GM12878 (cell line): ENCODE measurements around the gene TNRC18. TPM values are rescaled to one million over a fixed set of nuclear protein-coding genes. Genes with fewer than 3 reads are reported as not detected.

Experiments
- CBX5 ChIP-seq: sonication (generic); IDR thresholded peaks from 2 replicates; pipeline ENCODE4 v1.6.1; 2016; ENCODE audit warnings: low read depth, moderate library complexity, mild to moderate bottlenecking, inconsistent platforms
- EZH2 ChIP-seq: IDR thresholded peaks from 2 replicates; pipeline ENCODE4 v1.6.1; 2012; ENCODE audit warnings: low read depth, mild to moderate bottlenecking, control low read depth, inconsistent platforms, low read length, borderline replicate concordance; ENCODE audit not compliant: control insufficient read depth
- JUND ChIP-seq: IDR thresholded peaks from 2 replicates; pipeline ENCODE4 v1.6.1; 2012; ENCODE audit warnings: low read depth, mild to moderate bottlenecking, low read length, improper control_type of control experiment, moderate library complexity
- NFYB ChIP-seq: IDR thresholded peaks from 2 replicates; pipeline ENCODE4 v1.6.1; 2011; ENCODE audit warnings: low read depth, mild to moderate bottlenecking, low read length, improper control_type of control experiment, moderate library complexity; ENCODE audit not compliant: insufficient read depth
- SREBF2 ChIP-seq: IDR thresholded peaks from 2 replicates; pipeline ENCODE4 v1.6.1; 2012; ENCODE audit warnings: mild to moderate bottlenecking, low read length
- TAF1 ChIP-seq: IDR thresholded peaks from 2 replicates; pipeline ENCODE4 v1.6.1; 2011; ENCODE audit warnings: mild to moderate bottlenecking, low read depth, low read length, borderline replicate concordance
- ZNF207 ChIP-seq: fragments of 450-650 bp; IDR thresholded peaks from 2 replicates; pipeline ENCODE4 v1.6.1; 2014; ENCODE audit warnings: antibody characterized with exemption, mild to moderate bottlenecking, borderline replicate concordance
- polyA plus RNA-seq, 11 experiments: library from polyadenylated mRNA; depleted of rRNA in 4 of 11; unstranded in 6 of 11; stranded (reverse) in 5 of 11; fragments of >200 nt; fragmentation: Nextera tagmentation in 4 of 11; fragmentation: Illumina TruSeq in 1 of 11; extraction: Ambion mirVana in 4 of 11; extraction: Trizol in 1 of 11; gene quantifications; 1 replicate in 1 of 11; 2 replicates in 10 of 11; pipeline versions ENCODE4 v1.2.1 to v1.2.3, GENCODE V29; 2011 to 2016; ENCODE audit warnings: inconsistent platforms in 2 of 11, missing spikeins in 2 of 11, low read depth in 1 of 11
- total RNA-seq, 4 experiments: library from RNA; depleted of rRNA in 3 of 4; stranded (reverse); fragments of >200 nt in 3 of 4; fragmentation: Illumina TruSeq in 1 of 4; extraction: Trizol in 1 of 4; gene quantifications; 2 replicates each; pipeline versions ENCODE4 v1.2.1 to v1.2.3, GENCODE V29; 2013 to 2021
- TF ChIP-seq, protein P1 (sequence below): fragments of 450-650 bp; IDR thresholded peaks from 2 replicates; pipeline ENCODE4 v1.6.1; 2017; ENCODE audit warnings: mild to moderate bottlenecking, moderate library complexity
- TF ChIP-seq, protein P2 (sequence below): fragments of 450-650 bp; IDR thresholded peaks from 2 replicates; pipeline ENCODE4 v1.6.1; 2017; ENCODE audit warnings: mild to moderate bottlenecking, low read depth, inconsistent platforms; ENCODE audit not compliant: poor library complexity, severe bottlenecking

Gene TNRC18
- total and polyA plus RNA-seq, 10 of the 15 experiments (the other 5 are each of a cell fraction or from before 2014, with no cell fraction given): 0.02 to 31.7 (median 5.4) TPM

DNA sequence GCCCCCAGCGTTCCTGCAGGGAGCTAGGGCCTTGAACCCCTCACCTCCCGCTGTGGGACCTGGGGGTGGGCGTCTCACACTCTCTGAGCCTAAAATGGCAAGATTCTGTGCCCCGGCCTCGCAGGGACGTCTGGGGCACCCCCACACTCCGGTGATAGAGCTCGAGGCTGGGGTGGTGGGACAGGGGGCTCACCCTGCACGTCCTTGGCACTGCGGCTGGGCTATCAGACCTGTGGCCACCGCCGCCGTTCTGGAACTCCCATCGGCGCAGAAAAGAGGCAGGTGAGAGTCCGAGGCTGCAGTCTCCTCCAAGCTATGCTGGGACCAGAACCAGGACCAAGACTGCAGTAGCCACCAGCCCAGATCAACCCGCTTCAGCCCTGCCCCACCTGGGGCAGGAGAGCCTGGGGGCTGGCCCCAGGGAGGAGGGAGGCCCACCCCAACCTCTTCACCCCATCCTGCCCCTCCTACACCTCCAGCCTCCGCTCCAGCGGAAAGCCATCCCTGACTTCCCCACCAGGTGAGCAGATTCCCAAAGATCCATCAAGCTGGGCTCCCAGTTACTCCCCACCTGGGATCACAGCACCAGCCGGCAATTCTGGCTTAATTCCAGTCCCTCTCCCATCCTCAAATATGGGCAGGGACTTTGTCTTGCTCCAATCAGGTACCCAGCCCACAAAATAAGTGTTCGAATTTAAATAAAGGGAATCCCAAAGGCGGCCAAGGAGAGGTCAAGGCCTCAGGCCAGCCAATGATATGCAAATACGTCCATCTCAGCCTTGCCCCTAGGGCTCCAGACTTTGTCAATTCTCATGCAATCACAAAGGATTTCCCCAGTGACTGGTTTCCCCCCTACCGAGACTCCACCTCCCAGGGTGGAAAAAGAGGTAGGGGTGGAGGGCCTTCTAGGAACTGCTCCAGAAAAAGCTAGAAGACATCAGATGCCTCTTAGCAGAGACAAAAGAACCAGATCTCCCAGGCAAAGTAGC is 16.4 kb downstream of the TNRC18 start (continued):
- TF ChIP-seq, protein P1, sequence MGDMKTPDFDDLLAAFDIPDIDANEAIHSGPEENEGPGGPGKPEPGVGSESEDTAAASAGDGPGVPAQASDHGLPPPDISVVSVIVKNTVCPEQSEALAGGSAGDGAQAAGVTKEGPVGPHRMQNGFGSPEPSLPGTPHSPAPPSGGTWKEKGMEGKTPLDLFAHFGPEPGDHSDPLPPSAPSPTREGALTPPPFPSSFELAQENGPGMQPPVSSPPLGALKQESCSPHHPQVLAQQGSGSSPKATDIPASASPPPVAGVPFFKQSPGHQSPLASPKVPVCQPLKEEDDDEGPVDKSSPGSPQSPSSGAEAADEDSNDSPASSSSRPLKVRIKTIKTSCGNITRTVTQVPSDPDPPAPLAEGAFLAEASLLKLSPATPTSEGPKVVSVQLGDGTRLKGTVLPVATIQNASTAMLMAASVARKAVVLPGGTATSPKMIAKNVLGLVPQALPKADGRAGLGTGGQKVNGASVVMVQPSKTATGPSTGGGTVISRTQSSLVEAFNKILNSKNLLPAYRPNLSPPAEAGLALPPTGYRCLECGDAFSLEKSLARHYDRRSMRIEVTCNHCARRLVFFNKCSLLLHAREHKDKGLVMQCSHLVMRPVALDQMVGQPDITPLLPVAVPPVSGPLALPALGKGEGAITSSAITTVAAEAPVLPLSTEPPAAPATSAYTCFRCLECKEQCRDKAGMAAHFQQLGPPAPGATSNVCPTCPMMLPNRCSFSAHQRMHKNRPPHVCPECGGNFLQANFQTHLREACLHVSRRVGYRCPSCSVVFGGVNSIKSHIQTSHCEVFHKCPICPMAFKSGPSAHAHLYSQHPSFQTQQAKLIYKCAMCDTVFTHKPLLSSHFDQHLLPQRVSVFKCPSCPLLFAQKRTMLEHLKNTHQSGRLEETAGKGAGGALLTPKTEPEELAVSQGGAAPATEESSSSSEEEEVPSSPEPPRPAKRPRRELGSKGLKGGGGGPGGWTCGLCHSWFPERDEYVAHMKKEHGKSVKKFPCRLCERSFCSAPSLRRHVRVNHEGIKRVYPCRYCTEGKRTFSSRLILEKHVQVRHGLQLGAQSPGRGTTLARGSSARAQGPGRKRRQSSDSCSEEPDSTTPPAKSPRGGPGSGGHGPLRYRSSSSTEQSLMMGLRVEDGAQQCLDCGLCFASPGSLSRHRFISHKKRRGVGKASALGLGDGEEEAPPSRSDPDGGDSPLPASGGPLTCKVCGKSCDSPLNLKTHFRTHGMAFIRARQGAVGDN: no peak
- TF ChIP-seq JUND (no peak), ZNF207 (no peak), EZH2 (no peak), NFYB (no peak), CBX5 (no peak), SREBF2 (no peak), TAF1 (no peak)
- TF ChIP-seq, protein P2, sequence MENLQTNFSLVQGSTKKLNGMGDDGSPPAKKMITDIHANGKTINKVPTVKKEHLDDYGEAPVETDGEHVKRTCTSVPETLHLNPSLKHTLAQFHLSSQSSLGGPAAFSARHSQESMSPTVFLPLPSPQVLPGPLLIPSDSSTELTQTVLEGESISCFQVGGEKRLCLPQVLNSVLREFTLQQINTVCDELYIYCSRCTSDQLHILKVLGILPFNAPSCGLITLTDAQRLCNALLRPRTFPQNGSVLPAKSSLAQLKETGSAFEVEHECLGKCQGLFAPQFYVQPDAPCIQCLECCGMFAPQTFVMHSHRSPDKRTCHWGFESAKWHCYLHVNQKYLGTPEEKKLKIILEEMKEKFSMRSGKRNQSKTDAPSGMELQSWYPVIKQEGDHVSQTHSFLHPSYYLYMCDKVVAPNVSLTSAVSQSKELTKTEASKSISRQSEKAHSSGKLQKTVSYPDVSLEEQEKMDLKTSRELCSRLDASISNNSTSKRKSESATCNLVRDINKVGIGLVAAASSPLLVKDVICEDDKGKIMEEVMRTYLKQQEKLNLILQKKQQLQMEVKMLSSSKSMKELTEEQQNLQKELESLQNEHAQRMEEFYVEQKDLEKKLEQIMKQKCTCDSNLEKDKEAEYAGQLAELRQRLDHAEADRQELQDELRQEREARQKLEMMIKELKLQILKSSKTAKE: no peak
